HFFc6 (cell line): Measurements from ENCODE around the gene GPATCH2. TPM values are rescaled to one million over a fixed set of nuclear protein-coding genes. Genes with fewer than 3 reads are reported as not detected.
A peak's percentile ranks its signal among the peaks of the same experiment; 100 is the strongest.
"Not testable (repeated sequence)": the region's sequence is repeated elsewhere in the genome, so short reads cannot be mapped to it uniquely, and the experiment has no call there.

ENCODE experiments used
- DNase-seq: peaks from one replicate; pipeline ENCODE4 v3.0.0-alpha.2; 2018
- H3K27ac Mint-ChIP-seq: 2 replicates; pipeline ENCODE4 v1.8.0; 2020; ENCODE audit warnings: mild to moderate bottlenecking, mixed read lengths
- H3K27me3 Mint-ChIP-seq: 2 replicates; pipeline ENCODE4 v1.8.0; 2021; ENCODE audit warnings: mild to moderate bottlenecking, moderate library complexity, mixed read lengths; ENCODE audit not compliant: insufficient read depth
- H3K36me3 Mint-ChIP-seq: 2 replicates; pipeline ENCODE4 v1.8.0; 2021; ENCODE audit warnings: low read depth, mixed read lengths
- H3K4me1 Mint-ChIP-seq: 2 replicates; pipeline ENCODE4 v1.8.0; 2020; ENCODE audit warnings: low read depth, mixed read lengths
- H3K4me3 Mint-ChIP-seq: 2 replicates; pipeline ENCODE4 v1.8.0; 2020; ENCODE audit warnings: mild to moderate bottlenecking, moderate library complexity, mixed read lengths
- H3K9me3 Mint-ChIP-seq: 2 replicates; pipeline ENCODE4 v1.8.0; 2020; ENCODE audit warnings: mild to moderate bottlenecking, mixed read lengths
- total RNA-seq, 6 experiments: library from RNA; stranded (reverse); fragmentation: NEBNext Ultra II Directional; extraction: Animal tissue kit (Norgen Biotek cat#: 25700); gene quantifications; 2 replicates in 1 of 6; 3 replicates in 5 of 6; pipeline ENCODE4 v1.2.3, GENCODE V29; 2021
- TF ChIP-seq, protein P1 (sequence below): fragments of 200-600 bp; sonication (generic); IDR thresholded peaks from 2 replicates; pipeline ENCODE4 v1.5.0; 2021; ENCODE audit warnings: antibody characterized with exemption, mild to moderate bottlenecking

GPATCH2 gene
- total RNA-seq, 6 experiments from 2014 or later: 8.1 to 11.5 (median 9.8) TPM

- no peak overlapping the region for H3K4me3 Mint-ChIP-seq
- no peaks in the 10 kb centered on the region for H3K4me1 Mint-ChIP-seq
- no peaks in the 10 kb centered on the region for H3K27me3 Mint-ChIP-seq
- TF ChIP-seq, protein P1, sequence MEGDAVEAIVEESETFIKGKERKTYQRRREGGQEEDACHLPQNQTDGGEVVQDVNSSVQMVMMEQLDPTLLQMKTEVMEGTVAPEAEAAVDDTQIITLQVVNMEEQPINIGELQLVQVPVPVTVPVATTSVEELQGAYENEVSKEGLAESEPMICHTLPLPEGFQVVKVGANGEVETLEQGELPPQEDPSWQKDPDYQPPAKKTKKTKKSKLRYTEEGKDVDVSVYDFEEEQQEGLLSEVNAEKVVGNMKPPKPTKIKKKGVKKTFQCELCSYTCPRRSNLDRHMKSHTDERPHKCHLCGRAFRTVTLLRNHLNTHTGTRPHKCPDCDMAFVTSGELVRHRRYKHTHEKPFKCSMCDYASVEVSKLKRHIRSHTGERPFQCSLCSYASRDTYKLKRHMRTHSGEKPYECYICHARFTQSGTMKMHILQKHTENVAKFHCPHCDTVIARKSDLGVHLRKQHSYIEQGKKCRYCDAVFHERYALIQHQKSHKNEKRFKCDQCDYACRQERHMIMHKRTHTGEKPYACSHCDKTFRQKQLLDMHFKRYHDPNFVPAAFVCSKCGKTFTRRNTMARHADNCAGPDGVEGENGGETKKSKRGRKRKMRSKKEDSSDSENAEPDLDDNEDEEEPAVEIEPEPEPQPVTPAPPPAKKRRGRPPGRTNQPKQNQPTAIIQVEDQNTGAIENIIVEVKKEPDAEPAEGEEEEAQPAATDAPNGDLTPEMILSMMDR: no peak
- no peak overlapping the region for H3K27ac Mint-ChIP-seq
- no peaks in the 10 kb centered on the region for H3K9me3 Mint-ChIP-seq
- no peak for DNase-seq
- H3K36me3 Mint-ChIP-seq: peaks cover 19% of the 10 kb centered on the region
Observed at GRCh38 chr1:217605390-217605789, 25.5 kb downstream of the GPATCH2 start.

- DNase-seq: no peak
Observed at GRCh38 chr1:217602380-217602779, 28.5 kb downstream of the GPATCH2 start.

DNA sequence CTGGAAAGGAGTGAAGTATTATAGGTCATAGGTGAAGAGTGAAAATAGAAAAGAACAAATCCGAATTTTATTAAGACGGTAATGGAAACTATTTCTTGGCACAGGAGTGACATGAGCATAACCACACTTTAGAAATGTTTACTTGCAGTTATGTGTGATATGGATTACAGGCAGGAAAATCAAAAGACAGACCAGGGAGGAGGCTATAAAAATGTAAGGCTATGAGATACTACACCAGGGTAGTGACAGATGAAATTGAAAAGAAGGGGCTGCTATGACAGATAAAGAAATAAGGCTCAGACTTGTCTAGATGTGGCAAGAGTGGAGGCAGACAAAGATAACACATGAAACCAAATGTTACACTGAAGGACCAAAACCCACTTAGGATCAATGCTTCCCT, 31.7 kb downstream of the GPATCH2 start:
- H3K36me3 Mint-ChIP-seq: peaks cover 6% of the 10 kb centered on the region; the same call in 1 of the 2 replicates
- no peak for DNase-seq
- H3K4me1 Mint-ChIP-seq: peaks cover 7% of the 10 kb centered on the region
- no peak overlapping the region for H3K27ac Mint-ChIP-seq
- no peaks in the 10 kb centered on the region for H3K9me3 Mint-ChIP-seq
- TF ChIP-seq, protein P1: no peak
- H3K4me3 Mint-ChIP-seq: no peak overlapping the region
- H3K27me3 Mint-ChIP-seq: no peaks in the 10 kb centered on the region

More at GRCh38 chr1:217602380-217602779, 28.5 kb downstream of the GPATCH2 start:
- TF ChIP-seq, protein P1: no peak
- Mint-ChIP-seq H3K9me3 (no peaks in the 10 kb centered on the region), H3K36me3 (peaks cover 12% of the 10 kb centered on the region; the same call in 1 of the 2 replicates), H3K27ac (no peak overlapping the region), H3K4me1 (no peaks in the 10 kb centered on the region), H3K4me3 (no peak overlapping the region), H3K27me3 (no peaks in the 10 kb centered on the region)

GRCh38 chr1:217590598-217590997, 40.3 kb downstream of the GPATCH2 start:
- H3K4me1 Mint-ChIP-seq: peaks cover 14% of the 10 kb centered on the region
- DNase-seq: no peak
- no peak overlapping the region for H3K27ac Mint-ChIP-seq
- no peaks in the 10 kb centered on the region for H3K36me3 Mint-ChIP-seq
- TF ChIP-seq, protein P1: no peak; the same call in 1 of the 2 replicates
- H3K4me3 Mint-ChIP-seq: no peak overlapping the region
- H3K9me3 Mint-ChIP-seq: no peaks in the 10 kb centered on the region
- H3K27me3 Mint-ChIP-seq: no peaks in the 10 kb centered on the region; the same call in 1 of the 2 replicates

DNA sequence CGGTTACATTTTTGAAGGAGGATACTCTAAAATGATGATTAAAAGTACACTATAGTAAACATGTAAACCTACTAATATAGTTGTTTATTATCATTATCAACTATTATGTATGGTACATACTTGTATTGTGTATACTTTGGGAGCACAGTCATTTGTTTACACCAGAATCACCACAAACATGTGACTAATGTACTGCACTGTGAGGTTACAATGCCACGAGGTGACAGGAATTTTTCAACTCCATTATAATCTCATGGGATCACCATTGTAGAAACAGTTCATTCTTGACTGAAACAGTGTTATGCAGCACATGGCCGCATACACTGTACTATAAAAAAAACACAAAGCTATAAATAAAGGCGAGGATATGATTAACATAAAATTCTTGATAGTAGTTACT, 44.3 kb downstream of the GPATCH2 start:
- TF ChIP-seq, protein P1: no peak
- peaks cover 7% of the 10 kb centered on the region for H3K4me1 Mint-ChIP-seq
- H3K27me3 Mint-ChIP-seq: no peaks in the 10 kb centered on the region; the same call in 1 of the 2 replicates
- peaks cover 4% of the 10 kb centered on the region; the same call in 1 of the 2 replicates for H3K36me3 Mint-ChIP-seq
- H3K9me3 Mint-ChIP-seq: no peaks in the 10 kb centered on the region
- no peak overlapping the region for H3K4me3 Mint-ChIP-seq
- peak; percentile 1 for DNase-seq
- H3K27ac Mint-ChIP-seq: no peak overlapping the region

- Mint-ChIP-seq H3K36me3 (peaks cover 8% of the 10 kb centered on the region), H3K27ac (no peak overlapping the region), H3K4me3 (no peak overlapping the region), H3K27me3 (no peaks in the 10 kb centered on the region; the same call in 1 of the 2 replicates), H3K4me1 (peaks cover 7% of the 10 kb centered on the region), H3K9me3 (no peaks in the 10 kb centered on the region)
- no peak for DNase-seq
- TF ChIP-seq, protein P1: no peak
Observed at GRCh38 chr1:217585577-217585976, 45.3 kb downstream of the GPATCH2 start.

GRCh38 chr1:217584286-217584811, 46.5 kb downstream of the GPATCH2 start:
- DNase-seq, H3K36me3 Mint-ChIP-seq, H3K4me1 Mint-ChIP-seq, H3K4me3 Mint-ChIP-seq, H3K9me3 Mint-ChIP-seq, H3K27ac Mint-ChIP-seq, H3K27me3 Mint-ChIP-seq: not testable (repeated sequence)
